ENCODE measurements around the gene EFNA5.

Gene EFNA5

GRCh38 chr5:107661038-107661649 is 9.6 kb downstream of the EFNA5 start:
- DNase-seq (ENCODE audit: extremely low read depth, low read depth) = no peak
- TF ChIP-seq CTCF (IDR thresholded peaks at IDR 0.05; ENCODE audit: low read depth, low read length, missing control alignments) = no peak
- no peak overlapping the region for H3K4me3 ChIP-seq (replicated peaks; ENCODE audit: low read depth, low read length)

GRCh38 chr5:107658528-107658927 is 12.2 kb downstream of the EFNA5 start:
- DNase-seq (ENCODE audit: extremely low read depth, low read depth) = no peak
- no peak for TF ChIP-seq CTCF (IDR thresholded peaks at IDR 0.05; ENCODE audit: low read depth, low read length, missing control alignments)
- H3K4me3 ChIP-seq (replicated peaks; ENCODE audit: low read depth, low read length) = no peak overlapping the region

- H3K4me3 ChIP-seq (replicated peaks; ENCODE audit: low read depth, low read length) = no peak overlapping the region
- DNase-seq (ENCODE audit: extremely low read depth, low read depth) = no peak
- TF ChIP-seq CTCF (IDR thresholded peaks at IDR 0.05; ENCODE audit: low read depth, low read length, missing control alignments) = no peak
These were observed 14.9 kb downstream of the EFNA5 start for GRCh38 chr5:107655831-107656230.

- no peak for TF ChIP-seq CTCF (IDR thresholded peaks at IDR 0.05; ENCODE audit: low read depth, low read length, missing control alignments)
- no peak for DNase-seq (ENCODE audit: extremely low read depth, low read depth)
These were observed 15.9 kb downstream of the EFNA5 start for GRCh38 chr5:107654827-107655226.

GRCh38 chr5:107653685-107654084 is 17.1 kb downstream of the EFNA5 start:
- no peak for DNase-seq (ENCODE audit: extremely low read depth, low read depth)
- TF ChIP-seq CTCF (IDR thresholded peaks at IDR 0.05; ENCODE audit: low read depth, low read length, missing control alignments) = no peak
- H3K4me3 ChIP-seq (replicated peaks; ENCODE audit: low read depth, low read length) = no peak overlapping the region

More at GRCh38 chr5:107654827-107655226, 15.9 kb downstream of the EFNA5 start:
- no peak overlapping the region for H3K4me3 ChIP-seq (replicated peaks; ENCODE audit: low read depth, low read length)

- no peak for DNase-seq (ENCODE audit: extremely low read depth, low read depth)
- no peak overlapping the region for H3K4me3 ChIP-seq (replicated peaks; ENCODE audit: low read depth, low read length)
- no peak for TF ChIP-seq CTCF (IDR thresholded peaks at IDR 0.05; ENCODE audit: low read depth, low read length, missing control alignments)
These were observed 17.7 kb downstream of the EFNA5 start for GRCh38 chr5:107652839-107653607.
